Measurements from ENCODE around the gene AKT1S1. TPM values are rescaled to one million over a fixed set of nuclear protein-coding genes. Genes with fewer than 3 reads are reported as not detected.
"Not testable (repeated sequence)": the region's sequence is repeated elsewhere in the genome, so short reads cannot be mapped to it uniquely, and the experiment has no call there.

The AKT1S1 gene
- polyA plus RNA-seq, 4 donors = 30.0 to 43.8 (median 34.2) TPM

DNA sequence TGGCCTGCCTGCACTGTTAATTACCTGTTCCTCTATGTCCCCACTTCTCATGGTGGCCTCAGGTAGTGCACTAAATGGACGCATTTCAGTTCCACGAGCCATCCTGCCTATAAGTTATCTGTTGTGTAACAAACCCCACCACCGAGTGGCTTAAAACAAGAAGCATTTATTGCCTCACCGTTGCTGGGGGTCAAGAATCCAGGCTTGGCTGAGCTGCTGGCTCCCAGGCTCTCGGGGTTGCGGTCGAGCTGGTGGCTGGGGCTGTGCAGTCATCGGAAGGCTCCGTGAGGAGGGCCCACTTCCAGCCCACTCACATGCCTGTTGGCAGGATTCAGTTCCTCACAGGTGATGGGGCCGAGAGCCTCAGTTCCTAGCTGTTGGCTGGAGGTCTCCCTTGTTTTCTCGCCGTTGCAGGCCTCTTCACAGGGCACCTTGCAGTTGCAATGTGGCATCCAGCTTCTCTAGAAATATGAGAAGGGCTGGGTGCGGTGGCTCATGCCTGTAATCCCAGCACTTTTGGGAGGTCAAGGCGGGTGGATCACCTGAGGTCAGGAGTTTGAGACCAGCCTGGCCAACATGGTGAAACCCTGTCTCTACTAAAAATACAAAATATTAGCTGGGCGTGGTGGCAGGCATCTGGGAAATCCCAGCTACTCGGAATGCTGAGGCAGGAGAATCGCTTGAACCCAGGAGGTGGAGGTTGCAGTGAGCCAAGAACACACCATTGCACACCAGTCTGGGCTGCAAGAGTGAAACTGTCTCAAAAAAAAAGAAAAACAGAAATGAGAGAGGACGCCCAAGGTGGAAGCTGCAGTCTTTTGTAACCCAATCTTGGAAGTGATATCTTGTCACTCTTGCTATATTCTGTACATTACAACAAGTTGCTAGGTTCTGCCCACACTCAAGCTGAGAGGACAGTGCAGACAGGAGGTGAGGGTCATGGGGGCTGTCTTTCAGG lies 32.7 kb downstream of the AKT1S1 start:
- no peak for DNase-seq (ENCODE audit: low read depth in 4 of 4, low spot score in 3 of 4)

DNA sequence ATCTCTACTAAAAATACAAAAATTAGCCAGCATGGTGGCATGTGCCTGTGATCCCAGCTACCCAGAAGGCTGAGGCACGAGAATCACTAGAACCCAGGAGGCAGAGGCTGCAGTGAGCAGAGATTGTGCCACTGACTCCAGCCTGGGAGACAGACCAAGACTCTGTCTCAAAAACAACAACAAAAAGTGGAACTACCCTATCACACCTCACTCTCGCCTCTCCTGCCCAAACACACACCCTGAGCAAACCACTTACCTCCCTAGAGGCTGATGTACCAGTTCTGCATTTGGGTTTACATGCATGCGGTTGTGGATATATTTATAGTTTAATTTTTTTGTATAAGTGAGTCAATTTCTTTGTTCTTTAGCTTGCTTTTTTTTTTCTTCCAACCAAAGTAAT lies 33.9 kb downstream of the AKT1S1 start:
- DNase-seq (ENCODE audit: low read depth in 4 of 4, low spot score in 3 of 4) = no peak

DNA sequence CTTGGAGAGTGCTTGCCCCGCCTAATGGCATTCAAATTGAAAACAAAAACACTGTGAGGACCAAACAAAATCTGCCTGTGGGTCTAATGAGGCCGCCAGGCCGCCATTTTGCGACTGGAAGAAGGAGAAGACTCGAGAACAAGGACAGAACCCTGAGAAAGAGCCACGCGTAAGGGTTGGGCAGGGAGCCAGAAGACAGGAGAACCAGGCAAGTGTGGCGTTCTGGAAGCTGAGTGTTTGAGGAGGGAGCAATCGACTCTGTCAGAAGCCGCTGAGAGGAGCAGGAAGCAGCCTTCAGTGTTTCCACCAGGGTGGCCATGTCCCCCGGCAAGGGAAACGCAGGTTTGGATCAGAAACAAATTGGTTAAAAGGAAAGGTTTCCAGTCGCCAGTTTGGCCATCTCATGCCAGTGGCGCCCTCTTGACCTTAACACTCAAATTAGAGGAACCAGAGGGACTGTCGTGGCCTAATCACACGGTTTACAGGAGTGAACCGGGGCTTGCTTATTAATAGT lies 36.4 kb downstream of the AKT1S1 start:
- DNase-seq (ENCODE audit: low read depth in 4 of 4, low spot score in 3 of 4) = no peak

DNA sequence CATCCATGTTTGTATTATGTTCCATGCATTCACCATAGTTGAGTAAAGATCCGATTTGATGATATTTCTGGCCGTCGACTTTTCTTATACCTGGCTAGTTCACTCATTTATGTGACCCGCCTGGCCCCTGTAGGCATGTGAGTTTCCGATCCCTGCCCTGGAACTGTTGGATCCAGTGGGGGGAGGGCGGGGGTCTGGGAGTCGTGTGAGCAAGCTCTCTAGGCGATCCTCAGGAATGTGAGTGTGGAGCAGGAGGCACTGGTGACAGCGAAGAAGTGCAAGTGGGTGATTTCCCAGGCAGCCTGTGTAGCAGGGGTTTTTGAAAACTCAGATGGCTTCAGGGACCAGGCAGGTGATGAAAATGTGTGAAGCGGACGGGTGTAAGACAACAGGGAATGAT lies 36.8 kb downstream of the AKT1S1 start:
- DNase-seq (ENCODE audit: low read depth in 4 of 4, low spot score in 3 of 4) = no peak

DNA sequence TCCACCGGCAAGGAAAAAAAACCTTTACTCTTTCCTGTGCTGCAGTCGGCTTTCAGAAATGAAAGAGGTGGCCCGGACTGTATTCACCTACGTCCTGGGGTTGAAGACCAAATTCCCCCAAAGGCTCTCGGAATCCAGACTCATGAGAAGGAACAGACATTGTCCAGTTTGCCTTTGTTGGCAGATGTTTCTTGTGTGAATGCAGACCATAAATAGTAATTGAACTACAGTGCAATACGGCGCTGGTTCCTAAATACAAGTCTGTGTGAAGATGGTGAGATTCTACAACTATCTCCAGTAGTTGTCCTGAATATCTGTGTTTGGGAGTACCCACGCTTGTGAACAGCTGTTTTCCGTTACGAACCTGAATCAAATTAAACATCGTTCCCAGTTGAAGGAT lies 37.4 kb downstream of the AKT1S1 start:
- no peak for DNase-seq (ENCODE audit: low read depth in 4 of 4, low spot score in 3 of 4)

DNA sequence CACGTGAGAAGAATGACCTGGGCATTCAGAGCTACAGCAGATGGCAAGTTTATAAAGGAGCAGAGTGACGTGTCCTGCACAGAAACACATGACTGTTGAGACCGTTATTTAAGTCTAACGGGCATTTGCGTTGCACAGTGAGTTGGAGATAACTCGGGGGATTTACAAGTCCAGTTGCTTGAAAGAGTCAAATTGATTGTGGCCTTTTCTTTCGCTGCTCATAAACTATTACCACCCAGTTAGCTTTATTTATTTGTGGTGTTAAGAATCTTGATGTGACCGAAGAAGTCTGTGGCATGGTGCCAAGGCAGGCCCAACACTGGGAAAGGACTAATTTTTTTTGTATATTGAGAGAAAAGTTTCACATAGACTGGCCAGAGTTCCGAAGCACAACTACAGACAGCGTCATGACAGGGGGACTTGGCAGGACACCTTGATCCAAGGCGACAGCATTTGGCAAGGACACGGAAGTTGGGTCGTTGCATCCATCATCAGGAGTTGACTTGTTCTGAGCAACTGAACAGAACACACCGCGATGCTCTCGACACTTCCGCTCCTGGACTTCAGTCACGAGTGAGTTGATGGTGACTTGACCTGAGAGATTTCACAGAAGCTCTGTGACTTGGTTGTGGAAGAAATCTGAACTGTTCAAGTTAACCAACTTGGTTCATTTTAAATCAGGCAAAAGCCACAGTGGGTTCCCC lies 38.1 kb downstream of the AKT1S1 start:
- DNase-seq (ENCODE audit: low read depth in 4 of 4, low spot score in 3 of 4) = no peak

DNA sequence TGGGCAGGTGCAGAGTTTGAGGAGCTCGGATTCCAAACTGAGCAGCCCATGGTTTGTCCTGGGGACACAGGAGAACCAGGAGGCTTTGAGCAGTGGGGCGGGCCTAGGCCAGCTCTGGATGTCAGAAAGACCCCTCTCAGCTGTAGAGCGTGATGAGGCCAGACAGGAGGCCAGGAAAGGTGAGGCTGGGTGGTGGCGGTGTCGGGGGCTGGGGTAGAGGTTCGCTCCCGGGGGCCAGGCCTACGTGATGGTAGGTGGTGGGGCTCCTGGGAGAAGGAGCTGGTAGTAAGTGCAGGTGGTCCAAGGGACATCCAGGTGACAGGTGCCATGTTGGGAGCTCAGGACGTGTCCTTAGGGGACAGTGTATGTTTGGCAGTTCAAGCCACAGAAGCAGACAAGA lies 39.7 kb downstream of the AKT1S1 start:
- DNase-seq (ENCODE audit: low read depth in 4 of 4, low spot score in 3 of 4) = no peak

DNA sequence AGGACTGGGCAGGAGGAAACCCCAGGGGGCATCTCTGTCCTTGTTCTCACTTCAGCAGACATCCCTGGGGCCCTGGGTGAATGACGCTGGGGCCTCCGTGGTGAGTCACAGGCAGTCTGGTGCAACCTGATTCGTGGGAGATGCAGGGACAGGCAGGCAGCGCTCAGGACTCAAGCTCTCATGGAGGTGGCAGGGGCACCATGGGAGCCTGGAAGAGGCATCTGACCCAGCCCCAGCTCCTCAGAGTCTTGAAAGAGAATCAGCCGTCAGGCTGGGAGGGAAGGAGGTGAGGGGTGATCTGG lies 40.2 kb downstream of the AKT1S1 start:
- DNase-seq (ENCODE audit: low read depth in 4 of 4, low spot score in 3 of 4) = no peak

DNA sequence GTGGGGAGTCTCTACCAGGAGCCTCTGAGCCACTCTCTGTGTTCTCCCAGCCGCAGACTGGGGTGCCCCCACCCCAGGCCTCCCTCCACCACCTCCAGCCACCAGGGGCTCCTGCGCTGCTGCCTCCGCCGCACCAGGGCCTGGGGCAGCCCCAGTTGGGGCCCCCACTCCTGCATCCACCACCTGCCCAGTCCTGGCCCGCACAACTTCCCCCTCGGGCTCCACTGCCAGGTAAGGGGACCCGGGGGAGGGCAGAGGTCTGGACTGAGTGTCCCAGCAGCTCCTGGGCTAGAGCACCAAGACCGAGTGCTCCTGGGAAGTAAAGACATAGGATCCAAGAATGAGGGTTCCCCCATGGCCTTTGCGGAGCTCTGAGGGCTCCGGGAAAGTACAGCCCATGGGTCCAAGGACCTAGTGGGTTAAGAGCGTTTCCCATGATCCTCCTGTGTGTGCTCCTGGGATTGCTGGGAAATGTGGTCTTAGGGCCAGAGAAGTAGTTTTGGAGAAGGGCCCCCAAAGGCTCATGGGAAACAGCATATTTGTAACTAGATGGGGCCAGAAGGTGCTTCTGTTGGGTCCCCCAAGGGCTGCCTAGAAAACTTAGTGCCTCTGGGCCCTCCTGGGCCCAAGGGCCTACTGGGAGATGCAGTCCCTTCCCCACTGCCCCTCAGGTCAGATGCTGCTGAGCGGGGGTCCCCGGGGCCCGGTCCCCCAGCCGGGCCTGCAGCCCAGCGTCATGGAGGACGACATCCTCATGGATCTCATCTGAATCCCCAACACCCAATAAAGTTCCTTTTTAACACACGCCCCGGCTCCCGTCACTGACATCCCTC lies 40.8 kb downstream of the AKT1S1 start:
- DNase-seq (ENCODE audit: low read depth in 4 of 4, low spot score in 3 of 4) = no peak

DNA sequence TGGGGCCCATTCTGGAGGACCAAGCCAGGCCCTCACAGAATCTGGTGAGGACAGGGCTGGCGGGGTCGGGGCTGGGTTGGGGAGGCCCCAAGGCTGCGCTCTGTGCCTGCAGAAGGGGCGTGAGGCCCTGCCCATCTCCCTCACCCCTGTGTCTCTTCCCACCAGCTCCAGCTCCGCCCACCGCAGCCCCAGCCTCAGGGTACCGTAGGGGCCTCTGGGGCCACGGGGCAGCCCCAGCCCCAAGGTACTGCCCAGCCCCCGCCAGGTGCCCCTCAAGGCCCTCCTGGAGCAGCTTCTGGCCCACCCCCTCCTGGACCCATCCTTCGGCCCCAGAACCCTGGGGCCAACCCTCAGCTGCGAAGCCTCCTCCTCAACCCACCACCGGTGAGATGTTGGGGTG lies 41.6 kb downstream of the AKT1S1 start:
- DNase-seq (ENCODE audit: low read depth in 4 of 4, low spot score in 3 of 4) = no peak

DNA sequence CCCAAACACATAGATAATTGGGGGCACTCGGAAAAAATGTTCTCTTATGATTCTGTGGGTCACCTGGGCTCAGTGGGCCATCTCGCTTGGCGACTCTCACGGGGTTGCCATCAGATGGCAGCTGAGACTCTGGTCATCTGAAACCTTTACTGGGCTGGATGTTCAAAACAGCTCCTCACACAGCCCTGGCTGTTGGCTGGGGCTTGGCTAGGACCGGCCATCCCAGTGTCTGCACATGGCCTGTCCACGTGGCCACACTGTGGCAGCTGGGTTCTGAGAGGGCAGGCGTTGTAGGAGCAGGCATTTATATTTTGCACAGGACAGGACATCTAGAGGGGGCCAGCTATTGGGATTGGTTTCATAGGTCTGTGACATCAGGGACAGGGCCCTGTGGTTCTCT lies 43.6 kb downstream of the AKT1S1 start:
- no peak for DNase-seq (ENCODE audit: low read depth in 4 of 4, low spot score in 3 of 4)

DNA sequence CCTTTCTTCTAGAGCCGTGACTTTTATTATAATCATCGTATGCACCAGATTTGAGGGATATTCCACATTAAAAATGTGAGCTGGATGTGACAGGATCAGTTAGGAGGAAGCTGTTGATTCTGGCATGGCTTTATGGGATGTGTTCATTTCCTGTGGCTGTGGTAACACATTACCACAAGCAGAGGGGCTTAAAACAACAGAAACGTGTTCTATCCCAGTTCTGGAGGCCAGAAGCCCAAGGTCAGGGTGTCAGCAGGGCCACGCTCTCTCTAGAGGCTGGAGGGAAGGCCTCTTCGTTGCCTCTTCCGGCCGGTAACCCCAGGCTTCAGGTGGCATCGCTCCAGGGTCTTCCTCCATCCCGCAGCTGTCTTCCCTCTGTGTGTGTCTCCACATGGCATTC lies 44.6 kb downstream of the AKT1S1 start:
- DNase-seq (ENCODE audit: low read depth in 4 of 4, low spot score in 3 of 4) = no peak

DNA sequence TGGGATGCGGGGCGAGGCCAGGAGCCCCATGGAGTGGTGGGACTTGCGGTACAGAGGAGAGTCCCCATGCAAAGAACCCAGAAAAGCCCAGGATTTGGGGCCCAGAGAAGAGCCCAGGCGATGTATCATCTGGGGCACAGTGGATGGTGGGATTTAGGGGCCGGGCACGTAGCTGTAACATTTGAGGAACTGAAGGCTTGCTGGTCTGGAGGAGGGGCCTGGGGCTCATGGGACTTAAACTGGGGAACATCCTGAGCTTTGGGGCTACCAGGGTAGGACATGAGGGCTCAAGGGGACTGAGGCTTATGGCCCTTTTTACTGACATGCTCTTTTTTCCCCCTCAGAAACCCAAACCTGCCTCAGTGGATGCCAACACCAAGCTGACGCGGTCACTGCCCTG lies 45.6 kb downstream of the AKT1S1 start:
- DNase-seq (ENCODE audit: low read depth in 4 of 4, low spot score in 3 of 4) = no peak

DNA sequence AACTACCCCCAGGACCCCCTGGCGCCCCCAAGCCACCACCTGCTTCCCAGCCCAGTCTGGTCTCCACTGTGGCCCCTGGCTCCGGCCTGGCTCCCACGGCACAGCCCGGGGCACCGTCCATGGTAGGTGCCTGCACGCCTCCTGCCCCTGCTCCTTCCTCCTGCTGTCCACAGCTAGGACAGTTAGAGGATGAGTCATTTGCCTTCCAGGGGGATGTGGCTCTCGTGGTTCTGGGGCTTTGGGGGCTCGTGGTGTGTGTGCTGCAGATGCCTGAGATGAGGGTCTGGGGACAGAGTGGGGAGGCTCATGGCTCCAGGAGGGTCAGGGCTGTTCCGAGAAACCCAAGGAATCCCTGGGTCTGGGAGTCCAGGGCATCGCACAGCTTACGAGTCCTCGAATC lies 46.4 kb downstream of the AKT1S1 start:
- no peak for DNase-seq (ENCODE audit: low read depth in 4 of 4, low spot score in 3 of 4)

DNA sequence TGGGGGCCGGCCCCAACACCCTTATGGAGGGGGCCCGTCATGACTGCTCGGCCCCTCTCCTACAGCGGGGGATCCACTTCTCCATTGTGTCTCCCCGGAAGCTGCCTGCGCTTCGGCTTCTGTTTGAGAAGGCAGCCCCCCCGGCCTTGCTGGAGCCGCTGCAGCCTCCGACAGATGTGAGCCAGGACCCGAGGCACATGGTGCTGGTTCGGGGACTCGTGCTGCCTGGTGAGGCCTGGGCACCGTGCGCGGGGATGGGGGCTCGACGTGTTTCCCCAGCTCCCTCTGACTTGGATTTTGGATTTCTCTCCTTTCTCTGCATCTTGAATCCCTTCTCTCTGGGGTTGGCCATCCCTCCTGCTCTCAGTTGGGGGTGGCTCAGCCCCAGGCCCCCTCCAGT lies 47.4 kb downstream of the AKT1S1 start:
- no peak for DNase-seq (ENCODE audit: low read depth in 4 of 4, low spot score in 3 of 4)

DNA sequence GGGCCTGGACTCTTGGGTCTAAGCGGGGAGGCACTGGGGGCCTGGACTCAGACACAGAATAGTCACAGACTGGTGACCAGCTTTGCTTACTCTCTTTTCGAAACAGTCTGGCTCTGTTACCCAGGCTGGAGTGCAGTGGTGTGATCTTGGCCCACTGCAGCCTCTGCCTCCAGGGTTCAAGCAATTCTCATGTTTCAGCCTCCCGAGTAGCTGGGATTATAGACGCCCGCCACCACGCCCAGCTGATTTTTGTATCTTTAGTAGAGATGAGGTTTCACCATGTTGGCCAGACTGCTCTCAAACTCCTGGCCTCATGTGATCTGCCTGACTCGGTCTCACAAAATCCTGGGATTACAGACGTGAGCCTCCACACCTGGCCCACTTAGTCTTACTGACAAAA lies 48.0 kb downstream of the AKT1S1 start:
- DNase-seq (ENCODE audit: low read depth in 4 of 4, low spot score in 3 of 4) = no peak

DNA sequence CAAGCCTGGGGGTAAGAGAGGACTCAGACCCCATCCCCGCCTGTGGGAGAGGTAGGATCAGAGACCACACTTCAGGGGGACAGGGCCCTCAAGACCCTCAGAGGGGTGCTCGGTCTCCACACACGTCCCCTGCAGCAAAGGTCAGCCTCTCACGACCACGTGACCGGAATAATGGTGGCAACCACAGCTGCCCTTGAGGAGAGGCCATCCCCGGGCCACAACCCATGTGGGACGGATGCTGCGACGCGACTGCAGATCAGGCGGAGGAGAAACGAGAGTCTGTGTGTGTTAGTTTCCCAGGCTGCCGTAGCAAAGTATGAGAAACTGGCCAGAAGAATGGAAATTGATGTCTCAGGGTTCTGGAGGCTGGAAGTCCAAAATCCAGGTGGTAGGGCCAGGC lies 50.1 kb downstream of the AKT1S1 start:
- no peak for DNase-seq (ENCODE audit: low read depth in 4 of 4, low spot score in 3 of 4)

DNA sequence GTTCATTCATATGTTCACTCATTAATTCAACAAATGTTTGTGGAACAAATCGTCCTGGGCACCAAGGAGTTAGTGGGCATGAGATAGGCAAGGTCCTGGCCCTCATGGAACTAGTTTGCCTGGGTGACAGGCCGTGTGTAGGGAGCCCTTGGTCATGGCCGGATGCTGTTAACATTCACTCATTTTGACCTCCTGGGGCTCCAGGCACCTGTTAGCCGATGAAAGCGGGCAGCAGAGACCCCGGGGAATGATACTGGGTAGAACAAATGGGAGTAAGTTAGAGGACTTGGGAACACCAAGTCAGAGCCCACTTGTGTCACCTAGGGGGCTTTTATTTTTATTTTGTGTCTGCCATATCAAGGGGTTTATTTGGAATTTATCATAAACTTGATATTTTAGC lies 52.5 kb downstream of the AKT1S1 start:
- DNase-seq (ENCODE audit: low read depth in 4 of 4, low spot score in 3 of 4) = no peak

DNA sequence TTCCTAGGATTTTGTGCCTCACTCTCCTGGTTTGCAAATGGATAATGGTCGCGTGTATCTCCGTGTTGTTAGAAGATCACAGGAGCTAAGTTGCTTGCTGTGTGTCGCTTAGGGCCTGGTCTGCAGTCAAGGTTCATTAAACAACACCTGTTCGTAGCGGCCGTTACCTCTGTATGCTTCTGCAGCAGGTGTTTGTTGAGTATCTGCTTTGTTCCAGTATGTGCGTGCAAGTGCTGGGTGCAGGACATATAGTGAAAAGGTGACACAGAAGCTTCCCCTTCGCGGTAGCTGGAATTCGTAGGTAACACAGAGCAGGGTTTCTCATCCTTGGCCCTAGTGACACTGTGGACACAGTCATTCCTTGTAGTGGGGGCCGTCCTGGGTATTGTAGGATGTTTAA lies 53.7 kb downstream of the AKT1S1 start:
- DNase-seq (ENCODE audit: low read depth in 4 of 4, low spot score in 3 of 4) = no peak

DNA sequence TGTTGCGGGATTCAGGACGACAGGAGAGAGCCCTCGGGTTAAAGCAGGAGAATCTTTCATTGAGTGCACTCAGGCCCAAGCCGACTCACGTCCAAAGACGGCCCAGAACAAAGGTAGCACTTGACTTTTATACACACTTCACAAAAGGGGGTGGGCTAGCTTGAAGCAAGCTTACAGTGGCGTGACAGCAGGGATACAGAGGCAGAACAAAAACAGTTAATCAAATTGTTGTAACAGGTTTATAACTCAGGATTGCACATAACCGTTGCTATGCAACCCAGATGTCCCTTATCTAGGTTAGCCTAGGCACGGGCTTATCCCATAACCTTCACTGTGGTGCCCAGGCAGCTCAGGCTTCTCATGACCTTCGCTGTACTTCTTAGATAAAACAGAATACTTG lies 57.0 kb downstream of the AKT1S1 start:
- no peak for DNase-seq (ENCODE audit: low read depth in 4 of 4, low spot score in 3 of 4)

DNA sequence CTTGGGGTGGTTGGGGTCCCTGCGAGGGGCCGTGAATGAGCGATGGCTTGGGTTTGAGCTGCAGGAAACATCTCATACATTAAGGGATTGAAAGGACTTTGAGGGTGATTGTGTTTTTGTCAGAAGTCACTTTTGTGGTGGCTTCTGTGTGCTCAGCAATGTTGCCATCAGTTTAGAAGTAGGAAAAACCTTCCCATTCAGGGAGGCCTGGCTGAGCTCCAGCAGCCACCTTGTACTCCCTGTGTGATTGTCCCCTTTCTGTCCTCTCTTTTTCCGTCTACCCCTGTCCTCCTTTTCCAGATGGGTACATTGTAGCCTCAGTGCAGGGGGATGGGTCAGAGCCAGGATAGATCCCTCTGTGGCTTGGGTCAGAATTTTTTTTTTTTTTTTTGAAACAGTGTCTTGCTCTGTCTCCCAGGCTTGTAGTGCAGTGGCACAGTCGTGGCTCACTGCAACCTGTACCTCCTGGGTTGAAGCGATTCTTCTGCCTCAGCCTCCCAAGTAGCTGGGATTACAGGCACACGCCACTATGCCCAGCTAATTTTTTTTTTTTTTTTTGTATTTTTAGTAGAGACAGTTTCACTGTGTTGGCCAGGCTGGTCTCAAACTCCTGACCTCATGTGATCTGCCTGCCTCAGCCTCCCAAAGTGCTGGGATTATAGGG lies 57.6 kb downstream of the AKT1S1 start:
- DNase-seq (ENCODE audit: low read depth in 4 of 4, low spot score in 3 of 4) = not testable (repeated sequence)
